ENCODE data around the gene MARCO.
"Not testable (repeated sequence)": the region's sequence is repeated elsewhere in the genome, so short reads cannot be mapped to it uniquely, and the experiment has no call there.

MARCO gene

GRCh38 chr2:118991554-118991953, 49.6 kb downstream of the MARCO start:
- no peak overlapping the region for H3K9ac ChIP-seq (ENCODE audit: insufficient read length, low read depth)
- no peaks in the 10 kb centered on the region for H3K4me1 ChIP-seq (ENCODE audit: insufficient read depth, insufficient read length)
- H3K27me3 ChIP-seq (ENCODE audit: insufficient read depth, insufficient read length), result peaks cover 5% of the 10 kb centered on the region
- no peaks in the 10 kb centered on the region for H3K9me3 ChIP-seq (ENCODE audit: insufficient read depth, low read length)
- no peak overlapping the region for H3K4me3 ChIP-seq (ENCODE audit: insufficient read length, low read depth)
- TF ChIP-seq ZNF274 (IDR thresholded peaks at IDR 0.05; ENCODE audit: low read depth, low read length), result no peak
- TF ChIP-seq YY1 (IDR thresholded peaks at IDR 0.05; ENCODE audit: insufficient read depth, insufficient read length), result no peak
- TF ChIP-seq SUZ12 (IDR thresholded peaks at IDR 0.05; ENCODE audit: extremely low read depth, insufficient read depth, insufficient read length), result no peak
- H3K36me3 ChIP-seq (ENCODE audit: insufficient read depth, insufficient read length, low read length), result no peaks in the 10 kb centered on the region
- no peak for DNase-seq (ENCODE audit: low read depth, low spot score)

- H3K9me3 ChIP-seq (ENCODE audit: insufficient read depth, low read length), result no peaks in the 10 kb centered on the region
- peaks cover 5% of the 10 kb centered on the region for H3K27me3 ChIP-seq (ENCODE audit: insufficient read depth, insufficient read length)
- H3K9ac ChIP-seq (ENCODE audit: insufficient read length, low read depth), result no peak overlapping the region
- no peaks in the 10 kb centered on the region for H3K36me3 ChIP-seq (ENCODE audit: insufficient read depth, insufficient read length, low read length)
- no peaks in the 10 kb centered on the region for H3K4me1 ChIP-seq (ENCODE audit: insufficient read depth, insufficient read length)
- no peak for DNase-seq (ENCODE audit: low read depth, low spot score)
- TF ChIP-seq YY1 (IDR thresholded peaks at IDR 0.05; ENCODE audit: insufficient read depth, insufficient read length), result no peak
- TF ChIP-seq ZNF274 (IDR thresholded peaks at IDR 0.05; ENCODE audit: low read depth, low read length), result no peak
- no peak for TF ChIP-seq SUZ12 (IDR thresholded peaks at IDR 0.05; ENCODE audit: extremely low read depth, insufficient read depth, insufficient read length)
- no peak overlapping the region for H3K4me3 ChIP-seq (ENCODE audit: insufficient read length, low read depth)
Measured at GRCh38 chr2:118992740-118993391, 50.9 kb downstream of the MARCO start.

DNA sequence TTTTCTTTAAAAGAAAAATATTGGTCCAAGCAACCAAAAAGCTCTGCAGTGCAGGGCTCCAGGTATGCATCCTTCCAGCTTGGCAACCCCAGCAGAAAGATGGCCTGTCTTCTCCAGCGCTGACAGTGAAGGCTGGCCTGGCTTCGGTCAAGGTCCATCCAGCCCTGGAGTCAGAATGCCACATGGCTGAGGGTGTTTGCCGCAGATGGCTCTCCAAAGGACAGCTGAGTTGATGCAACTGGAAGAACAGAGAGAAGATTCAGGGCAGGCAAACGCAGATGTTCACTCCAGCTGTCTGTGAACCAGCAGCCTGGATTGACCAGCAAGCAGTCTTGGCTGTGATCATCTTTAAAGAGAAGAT, 51.4 kb downstream of the MARCO start:
- no peak for DNase-seq (ENCODE audit: low read depth, low spot score)
- Histone ChIP-seq H3K9me3 (ENCODE audit: insufficient read depth, low read length) (no peaks in the 10 kb centered on the region), H3K4me3 (ENCODE audit: insufficient read length, low read depth) (no peak overlapping the region), H3K9ac (ENCODE audit: insufficient read length, low read depth) (no peak overlapping the region), H3K4me1 (ENCODE audit: insufficient read depth, insufficient read length) (no peaks in the 10 kb centered on the region), H3K36me3 (ENCODE audit: insufficient read depth, insufficient read length, low read length) (no peaks in the 10 kb centered on the region), H3K27me3 (ENCODE audit: insufficient read depth, insufficient read length) (peaks cover 5% of the 10 kb centered on the region)
- no peak for TF ChIP-seq ZNF274 (IDR thresholded peaks at IDR 0.05; ENCODE audit: low read depth, low read length)
- TF ChIP-seq SUZ12 (IDR thresholded peaks at IDR 0.05; ENCODE audit: extremely low read depth, insufficient read depth, insufficient read length), result no peak
- no peak for TF ChIP-seq YY1 (IDR thresholded peaks at IDR 0.05; ENCODE audit: insufficient read depth, insufficient read length)

DNA sequence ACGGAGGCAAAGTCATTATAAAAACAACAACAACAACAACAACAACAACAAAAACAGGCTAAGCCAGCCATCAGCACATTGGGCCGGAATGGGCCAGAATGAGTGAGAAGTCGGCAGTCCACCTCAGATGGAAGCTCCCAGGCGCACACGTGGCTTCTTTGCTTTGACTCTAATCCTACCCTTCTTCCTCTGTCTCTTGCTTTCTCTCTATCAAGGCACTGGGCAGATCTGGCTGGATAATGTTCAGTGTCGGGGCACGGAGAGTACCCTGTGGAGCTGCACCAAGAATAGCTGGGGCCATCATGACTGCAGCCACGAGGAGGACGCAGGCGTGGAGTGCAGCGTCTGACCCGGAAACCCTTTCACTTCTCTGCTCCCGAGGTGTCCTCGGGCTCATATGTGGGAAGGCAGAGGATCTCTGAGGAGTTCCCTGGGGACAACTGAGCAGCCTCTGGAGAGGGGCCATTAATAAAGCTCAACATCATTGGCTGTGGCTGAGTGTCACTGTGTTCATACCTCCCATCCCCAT, 52.2 kb downstream of the MARCO start:
- no peak for DNase-seq (ENCODE audit: low read depth, low spot score)
- Histone ChIP-seq H3K4me3 (ENCODE audit: insufficient read length, low read depth) (no peak overlapping the region), H3K4me1 (ENCODE audit: insufficient read depth, insufficient read length) (no peaks in the 10 kb centered on the region), H3K36me3 (ENCODE audit: insufficient read depth, insufficient read length, low read length) (no peaks in the 10 kb centered on the region), H3K27me3 (ENCODE audit: insufficient read depth, insufficient read length) (peaks cover 5% of the 10 kb centered on the region), H3K9ac (ENCODE audit: insufficient read length, low read depth) (no peak overlapping the region), H3K9me3 (ENCODE audit: insufficient read depth, low read length) (no peaks in the 10 kb centered on the region)
- TF ChIP-seq ZNF274 (IDR thresholded peaks at IDR 0.05; ENCODE audit: low read depth, low read length) (no peak), YY1 (IDR thresholded peaks at IDR 0.05; ENCODE audit: insufficient read depth, insufficient read length) (no peak), SUZ12 (IDR thresholded peaks at IDR 0.05; ENCODE audit: extremely low read depth, insufficient read depth, insufficient read length) (no peak)

- Histone ChIP-seq H3K9ac (ENCODE audit: insufficient read length, low read depth) (no peak overlapping the region), H3K36me3 (ENCODE audit: insufficient read depth, insufficient read length, low read length) (no peaks in the 10 kb centered on the region)
- TF ChIP-seq ZNF274 (IDR thresholded peaks at IDR 0.05; ENCODE audit: low read depth, low read length), result no peak
- no peak for TF ChIP-seq YY1 (IDR thresholded peaks at IDR 0.05; ENCODE audit: insufficient read depth, insufficient read length)
- no peak for TF ChIP-seq SUZ12 (IDR thresholded peaks at IDR 0.05; ENCODE audit: extremely low read depth, insufficient read depth, insufficient read length)
Measured at GRCh38 chr2:118994778-118995177, 52.8 kb downstream of the MARCO start.

DNA sequence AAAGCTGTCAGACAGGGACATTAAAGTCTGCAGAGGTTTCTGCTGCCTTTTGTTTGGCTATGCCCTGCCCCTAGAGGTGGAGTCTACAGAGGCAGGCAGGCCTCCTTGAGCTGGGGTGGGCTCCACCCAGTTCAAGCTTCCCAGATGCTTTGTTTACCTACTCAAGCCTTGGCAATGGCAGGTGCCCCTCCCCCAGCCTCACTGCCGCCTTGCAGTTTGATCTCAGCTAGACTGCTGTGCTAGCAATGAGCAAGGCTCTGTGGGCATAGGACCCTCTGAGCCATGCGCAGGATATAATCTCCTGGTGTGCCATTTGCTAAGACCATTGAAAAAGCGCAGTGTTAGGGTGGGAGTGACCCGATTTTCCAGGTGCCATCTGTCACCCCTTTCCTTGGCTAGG, 61.9 kb downstream of the MARCO start:
- not testable (repeated sequence) for H3K4me3 ChIP-seq (ENCODE audit: insufficient read length, low read depth); H3K4me1 ChIP-seq (ENCODE audit: insufficient read depth, insufficient read length); H3K36me3 ChIP-seq (ENCODE audit: insufficient read depth, insufficient read length, low read length); H3K9ac ChIP-seq (ENCODE audit: insufficient read length, low read depth); H3K27me3 ChIP-seq (ENCODE audit: insufficient read depth, insufficient read length); DNase-seq (ENCODE audit: low read depth, low spot score)
- peaks cover 29% of the 10 kb centered on the region for H3K9me3 ChIP-seq (ENCODE audit: insufficient read depth, low read length)

More at GRCh38 chr2:118994778-118995177, 52.8 kb downstream of the MARCO start:
- no peaks in the 10 kb centered on the region for H3K4me1 ChIP-seq (ENCODE audit: insufficient read depth, insufficient read length)
- H3K27me3 ChIP-seq (ENCODE audit: insufficient read depth, insufficient read length), result peaks cover 5% of the 10 kb centered on the region
- H3K9me3 ChIP-seq (ENCODE audit: insufficient read depth, low read length), result no peaks in the 10 kb centered on the region
- H3K4me3 ChIP-seq (ENCODE audit: insufficient read length, low read depth), result no peak overlapping the region
- DNase-seq (ENCODE audit: low read depth, low spot score), result no peak

GRCh38 chr2:119004602-119005001, 62.6 kb downstream of the MARCO start:
- H3K9ac ChIP-seq (ENCODE audit: insufficient read length, low read depth), result no peak overlapping the region
- no peak overlapping the region for H3K4me3 ChIP-seq (ENCODE audit: insufficient read length, low read depth)
- H3K36me3 ChIP-seq (ENCODE audit: insufficient read depth, insufficient read length, low read length), result no peaks in the 10 kb centered on the region
- no peak for DNase-seq (ENCODE audit: low read depth, low spot score)
- TF ChIP-seq ZNF274 (IDR thresholded peaks at IDR 0.05; ENCODE audit: low read depth, low read length), result no peak
- no peak for TF ChIP-seq SUZ12 (IDR thresholded peaks at IDR 0.05; ENCODE audit: extremely low read depth, insufficient read depth, insufficient read length)
- no peak for TF ChIP-seq YY1 (IDR thresholded peaks at IDR 0.05; ENCODE audit: insufficient read depth, insufficient read length)
- H3K4me1 ChIP-seq (ENCODE audit: insufficient read depth, insufficient read length), result no peaks in the 10 kb centered on the region
- peaks cover 29% of the 10 kb centered on the region for H3K9me3 ChIP-seq (ENCODE audit: insufficient read depth, low read length)
- peaks cover under 1% of the 10 kb centered on the region for H3K27me3 ChIP-seq (ENCODE audit: insufficient read depth, insufficient read length)

All from NT2/D1 (cell line).